Activated T-helper 9 cell treated with anti-CD3 and anti-CD28 coated beads, Interleukin-2, amount 50 U/mL, for 16 hours (primary cell): ENCODE measurements around the gene RNF224.

ENCODE experiments used
- DNase-seq: peaks from one replicate; pipeline ENCODE4 v3.0.0-alpha.2; 2020; ENCODE audit warnings: low read depth

Gene RNF224

DNA sequence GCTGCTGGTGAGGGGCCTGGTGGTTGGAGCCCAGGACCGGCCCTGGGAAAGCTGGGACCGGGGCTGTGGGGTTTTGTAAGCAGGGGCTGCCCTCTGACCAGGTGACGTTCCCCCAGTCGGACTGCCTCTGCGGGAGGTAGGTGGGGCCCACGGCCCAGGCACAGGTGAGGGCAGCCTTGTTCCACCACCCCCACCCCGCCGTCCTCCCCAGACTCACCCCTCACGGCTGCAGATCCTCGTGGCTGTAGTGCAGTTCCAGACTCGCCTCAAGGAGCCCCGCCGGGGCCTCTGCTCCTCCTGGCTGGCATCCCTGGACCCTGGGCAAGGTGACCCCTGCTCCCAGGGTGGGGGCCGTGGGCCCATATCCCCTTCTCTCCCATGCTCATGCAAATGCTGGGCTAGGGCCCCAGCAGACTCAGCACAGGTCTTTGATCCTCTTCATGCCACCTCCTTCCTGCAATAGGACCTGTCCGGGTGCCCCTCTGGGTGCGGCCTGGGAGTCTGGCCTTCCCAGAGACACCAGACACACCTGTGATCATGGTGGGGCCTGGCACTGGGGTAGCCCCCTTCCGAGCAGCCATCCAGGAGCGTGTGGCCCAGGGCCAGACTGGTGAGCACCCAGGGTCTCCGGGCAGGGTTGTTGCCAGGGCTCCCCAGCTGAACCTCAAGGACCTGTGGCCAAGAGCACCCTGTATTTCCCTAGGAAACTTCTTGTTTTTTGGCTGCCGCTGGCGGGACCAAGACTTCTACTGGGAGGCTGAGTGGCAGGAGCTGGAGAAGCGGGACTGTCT lies 11.9 kb upstream of the RNF224 start:
- no peak for DNase-seq

DNA sequence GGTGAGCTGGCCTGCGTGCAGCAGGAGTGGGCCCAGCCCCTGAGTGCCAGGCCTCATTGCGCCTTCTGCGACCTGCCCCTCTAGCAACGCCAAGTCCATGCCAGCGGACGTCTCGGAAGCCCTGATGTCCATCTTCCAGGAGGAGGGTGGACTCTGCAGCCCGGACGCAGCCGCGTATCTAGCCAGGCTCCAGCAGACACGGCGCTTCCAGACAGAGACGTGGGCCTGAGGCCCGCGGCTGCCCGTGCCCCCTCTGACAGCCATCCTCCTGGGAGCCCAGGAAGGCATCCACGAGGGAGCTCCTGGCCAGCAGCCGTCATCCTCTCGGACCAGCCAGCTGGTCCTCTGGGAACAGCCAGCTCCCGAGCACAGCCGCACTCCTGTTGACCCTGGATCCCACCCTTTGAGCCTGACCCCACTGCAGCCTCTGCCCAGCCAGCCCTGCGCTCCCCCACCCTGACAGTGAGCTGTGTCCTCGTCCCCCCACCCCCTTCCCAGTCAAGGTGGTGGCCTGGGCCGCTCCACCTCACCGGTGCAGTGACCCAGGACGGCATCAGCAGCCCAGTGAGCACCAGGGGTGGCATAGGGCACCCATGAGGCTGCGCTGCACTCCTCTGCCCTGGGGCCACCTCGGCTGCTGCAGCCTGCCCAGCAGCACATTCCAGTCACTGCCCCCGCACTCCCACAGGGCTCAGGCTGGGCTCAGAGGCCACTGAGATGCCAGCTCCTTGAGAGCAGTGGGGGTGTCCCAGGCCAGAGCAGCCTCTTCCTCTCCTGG lies 10.9 kb upstream of the RNF224 start:
- DNase-seq: no peak

DNA sequence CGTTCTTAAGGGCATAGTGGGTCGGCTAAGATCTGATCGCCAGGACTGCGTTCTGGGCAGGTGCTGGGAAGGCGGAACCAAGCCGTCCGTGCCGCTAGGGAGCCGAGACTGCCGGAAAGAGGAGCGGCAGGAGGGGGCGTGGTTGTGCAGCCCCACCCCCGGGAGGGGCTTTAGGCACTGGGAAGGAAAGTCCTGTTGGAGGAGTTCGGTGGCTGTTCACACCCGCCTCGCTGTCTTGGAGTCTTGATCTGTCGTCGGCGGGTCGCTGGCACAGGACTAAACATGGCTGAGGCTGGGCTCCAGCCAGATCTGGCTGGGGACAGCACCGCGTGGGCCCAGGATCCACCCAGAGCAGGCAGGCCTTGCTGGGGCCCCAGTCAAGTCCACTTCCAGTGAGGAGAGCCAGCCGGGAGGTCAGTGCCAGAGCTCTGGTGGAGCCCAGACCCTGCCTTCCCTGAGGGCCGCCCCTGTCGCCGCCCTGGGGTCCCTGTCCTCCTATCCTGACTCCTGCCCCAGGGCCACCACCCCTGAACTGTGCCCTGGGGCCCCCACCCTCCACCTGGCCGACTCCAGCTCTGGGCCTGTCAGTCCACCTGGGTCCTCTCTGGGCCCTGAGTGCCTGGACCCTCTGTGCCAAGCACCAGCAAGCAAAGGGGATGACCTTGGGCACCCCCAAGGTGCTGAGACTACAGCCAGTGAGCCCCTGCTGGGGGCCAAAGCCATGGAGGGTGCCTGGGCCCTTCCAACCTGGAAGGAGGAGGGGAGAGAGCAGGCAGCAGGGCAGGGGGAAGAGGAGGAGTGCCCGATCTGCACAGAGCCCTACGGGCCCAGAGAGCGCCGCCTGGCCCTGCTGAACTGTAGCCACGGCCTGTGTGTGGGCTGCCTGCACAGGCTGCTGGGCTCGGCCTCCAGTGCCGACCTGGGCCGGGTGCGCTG lies 9.8 kb upstream of the RNF224 start:
- DNase-seq: no peak

DNA sequence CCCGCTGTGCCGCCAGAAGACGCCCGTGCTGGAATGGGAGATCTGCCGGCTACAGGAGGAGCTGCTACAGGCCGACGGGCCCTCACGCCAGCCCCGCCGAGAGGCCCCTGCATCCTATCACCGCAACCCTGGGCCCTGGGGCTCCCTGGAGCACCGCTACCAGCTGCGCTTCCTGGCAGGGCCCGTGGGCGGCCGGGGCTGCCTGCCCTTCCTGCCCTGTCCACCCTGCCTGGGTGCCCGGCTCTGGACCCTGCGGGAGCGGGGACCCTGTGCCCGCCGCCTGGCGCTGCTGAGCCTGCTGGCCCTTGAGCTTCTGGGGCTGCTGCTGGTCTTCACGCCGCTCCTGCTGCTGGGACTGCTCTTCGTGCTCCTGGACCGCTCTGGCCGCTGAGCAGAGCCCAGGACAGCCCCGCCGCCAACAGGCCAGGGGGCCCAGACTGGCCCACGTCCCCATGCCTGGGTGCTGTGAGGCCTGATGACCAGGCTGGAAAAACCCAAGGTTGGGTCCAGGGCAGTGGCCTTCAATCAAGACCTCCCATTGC lies 9.0 kb upstream of the RNF224 start:
- no peak for DNase-seq

DNA sequence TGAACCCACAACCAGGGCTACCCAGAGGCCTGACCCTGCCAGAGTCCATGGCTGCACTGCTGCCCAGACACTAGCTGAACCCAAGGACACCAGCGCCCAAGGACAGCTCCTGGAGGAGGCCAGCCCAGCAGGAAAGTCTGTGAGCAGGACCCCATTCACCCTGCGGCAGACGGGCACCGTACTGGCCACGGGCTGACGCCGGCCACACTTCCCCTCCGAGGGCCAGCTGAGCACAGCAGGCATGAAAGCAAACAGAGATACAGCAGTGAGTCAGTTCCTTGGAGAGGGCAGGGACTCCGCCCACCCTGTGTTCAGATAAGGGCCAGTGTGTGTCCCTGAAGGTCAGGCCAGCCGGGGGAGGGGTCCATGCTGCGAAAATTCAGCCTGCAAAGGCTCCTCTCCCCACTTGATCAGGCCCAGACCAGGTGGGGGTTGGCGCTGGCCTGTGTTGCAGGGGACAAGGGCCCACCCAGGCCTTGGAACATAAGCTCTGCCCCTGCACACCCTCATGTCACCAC lies 8.5 kb upstream of the RNF224 start:
- DNase-seq: no peak

DNA sequence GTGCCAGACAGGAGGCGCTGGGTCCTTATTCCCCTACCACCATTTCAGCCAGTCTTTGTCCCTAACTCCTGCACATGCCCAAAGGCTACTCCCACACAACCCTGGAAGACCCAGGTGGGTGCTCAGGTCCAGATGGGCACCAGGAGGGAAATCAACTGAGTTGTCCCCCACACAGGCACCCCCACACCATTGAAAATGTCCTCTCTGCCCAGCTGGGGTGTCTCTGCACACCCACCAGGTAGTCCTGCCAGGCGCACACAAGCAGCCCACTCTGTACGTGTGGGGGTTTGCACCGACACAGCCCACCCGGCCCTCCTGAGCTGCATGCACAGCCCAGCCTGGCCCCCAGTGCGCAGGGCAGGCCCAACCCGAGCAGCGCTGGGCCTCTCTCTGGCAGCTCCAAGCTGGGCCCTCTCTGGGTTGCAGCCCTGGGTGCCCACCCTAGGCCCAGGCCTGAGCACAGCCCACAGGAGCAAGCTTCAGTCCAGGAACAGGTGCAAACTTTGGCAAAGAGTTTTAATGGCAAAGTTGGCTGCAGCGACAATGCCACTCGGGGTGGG lies 7.5 kb upstream of the RNF224 start:
- no peak for DNase-seq

DNA sequence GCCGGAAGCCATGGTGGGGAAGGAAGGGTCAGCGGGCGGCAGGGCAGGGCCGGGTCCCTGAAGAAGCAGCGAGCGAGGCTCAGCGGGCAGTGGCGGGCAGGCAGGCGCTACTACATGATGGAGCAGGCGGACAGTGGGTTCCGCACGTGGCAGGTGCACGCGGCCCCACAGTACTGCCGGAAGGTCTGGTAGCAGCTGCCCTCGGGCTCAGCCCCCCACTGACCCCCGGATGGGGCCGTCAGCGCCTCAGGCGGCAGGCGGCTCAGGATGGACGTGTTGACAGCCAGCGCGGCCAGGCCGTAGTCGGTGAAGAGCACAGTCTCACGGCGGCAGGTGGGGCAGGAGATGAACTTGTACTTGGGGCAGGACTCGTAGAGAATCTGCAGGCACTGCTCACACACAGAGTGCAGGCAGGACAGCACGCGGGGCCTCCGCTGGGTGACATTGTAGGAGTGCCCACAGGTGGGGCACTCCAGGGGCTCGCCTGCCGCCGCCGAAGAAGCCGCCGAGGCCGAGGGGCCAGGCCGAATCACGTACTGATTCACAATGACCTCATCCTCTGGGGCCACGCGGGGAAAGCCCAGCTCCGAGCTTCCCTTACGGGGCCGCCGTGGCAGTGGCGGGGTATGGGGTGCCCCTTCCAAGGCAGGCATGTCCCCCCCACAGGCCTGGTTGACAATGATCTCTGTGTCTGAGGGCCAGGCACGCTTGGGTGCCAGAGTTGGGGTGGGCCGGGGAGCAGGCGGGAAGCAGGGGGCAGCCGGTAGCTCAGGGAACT lies 6.8 kb upstream of the RNF224 start:
- no peak for DNase-seq

DNA sequence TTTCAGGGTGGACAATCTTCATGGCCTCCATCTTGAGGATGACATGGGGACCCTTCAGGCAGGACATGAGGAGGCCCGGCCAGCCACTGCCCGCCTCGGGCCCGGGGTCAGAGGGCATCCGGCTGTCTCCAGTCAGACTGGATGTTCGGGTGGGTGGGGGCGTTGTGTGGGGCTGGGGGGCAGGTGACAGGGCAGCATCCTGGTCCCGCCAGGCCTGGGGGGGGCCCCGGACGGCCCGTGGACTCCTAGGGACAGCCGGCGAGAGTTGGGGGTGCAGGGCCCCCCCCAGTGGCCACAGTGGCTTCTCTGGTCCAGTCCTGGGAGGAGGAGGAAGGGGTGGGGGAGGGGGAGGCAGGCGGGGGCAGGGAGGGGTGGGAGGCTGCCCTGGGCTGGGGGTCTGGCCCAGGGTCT lies 6.2 kb upstream of the RNF224 start:
- DNase-seq: no peak

DNA sequence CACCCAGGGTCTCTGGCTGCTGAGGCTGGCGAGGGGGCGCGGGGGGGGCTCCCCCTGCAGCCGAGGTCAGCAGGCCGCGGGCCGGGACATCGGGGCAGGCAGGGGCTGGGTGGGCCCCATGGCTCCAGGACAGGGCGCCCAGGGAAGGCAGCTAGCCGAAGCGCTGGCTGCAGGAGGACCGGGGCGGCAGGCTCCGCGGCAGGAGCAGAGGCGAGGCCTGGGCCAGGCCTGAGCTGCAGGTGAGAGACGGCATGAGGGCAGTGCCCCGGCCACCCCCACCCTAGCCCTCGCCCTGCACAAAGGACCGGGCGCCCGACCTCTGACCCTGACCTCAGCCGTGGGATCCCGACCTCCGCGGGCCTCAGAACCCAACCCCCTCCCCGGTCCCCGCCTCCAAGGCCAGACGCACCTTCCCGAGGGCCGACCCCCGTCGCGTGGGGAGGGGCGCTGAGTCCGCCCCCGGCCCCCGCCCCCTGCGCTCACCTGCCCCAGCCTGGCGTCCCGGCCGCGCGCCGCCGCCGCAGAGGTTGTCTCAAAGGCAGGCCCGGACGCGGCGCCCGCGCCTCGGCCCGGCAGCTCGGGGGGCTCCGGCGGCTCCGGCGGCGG lies 5.7 kb upstream of the RNF224 start:
- DNase-seq: no peak

DNA sequence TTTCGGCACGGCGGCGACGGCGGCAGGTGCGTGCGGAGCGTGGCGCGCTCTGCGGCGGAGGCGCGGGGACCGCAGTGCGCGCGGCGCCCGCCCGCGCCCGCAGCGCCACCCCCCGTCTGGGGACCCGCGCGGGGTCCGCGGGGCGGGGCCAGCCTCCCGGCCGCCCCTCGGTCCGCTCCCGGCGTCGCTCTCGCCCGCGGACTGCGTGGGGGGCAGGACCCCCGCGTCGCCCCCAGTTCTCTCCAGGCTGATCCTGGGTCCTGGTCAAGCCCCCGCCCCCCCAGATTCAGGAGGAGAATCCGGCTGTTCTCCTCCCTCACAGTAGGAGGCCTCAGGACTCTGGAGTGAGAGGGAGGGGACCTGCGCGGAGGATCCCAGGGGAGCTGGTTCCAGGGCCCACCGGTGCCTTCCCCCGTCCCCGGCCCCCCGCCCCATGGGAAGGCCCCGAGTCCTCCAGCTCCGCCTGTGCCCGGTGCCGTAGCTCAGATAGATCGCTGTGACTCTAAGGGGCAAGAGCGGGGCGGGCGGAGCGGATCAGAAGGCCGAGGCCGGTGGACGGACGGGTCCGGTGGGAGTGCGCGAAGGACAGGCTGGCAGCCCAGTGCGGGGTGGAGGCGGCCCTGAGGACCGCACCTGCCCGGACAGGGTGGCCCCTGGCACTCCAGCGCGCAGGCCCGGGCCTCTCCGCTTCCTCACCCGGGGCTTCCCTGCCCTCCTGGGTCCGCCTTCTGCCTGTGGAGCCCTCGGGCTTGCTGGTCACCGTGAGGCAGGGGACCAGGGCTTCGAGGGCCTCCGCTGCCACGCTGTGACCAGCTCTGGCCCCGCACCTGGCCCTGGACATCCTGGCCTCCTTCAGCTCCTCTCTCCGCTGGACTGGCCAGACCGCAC lies 4.9 kb upstream of the RNF224 start, which contains the start of gene RNF208:
Gene RNF208, minus strand, starts transcription at position 51 of the 888 bp plus-strand sequence. CDS start 1,028 bp downstream, outside the sequence.
- DNase-seq: no peak

DNA sequence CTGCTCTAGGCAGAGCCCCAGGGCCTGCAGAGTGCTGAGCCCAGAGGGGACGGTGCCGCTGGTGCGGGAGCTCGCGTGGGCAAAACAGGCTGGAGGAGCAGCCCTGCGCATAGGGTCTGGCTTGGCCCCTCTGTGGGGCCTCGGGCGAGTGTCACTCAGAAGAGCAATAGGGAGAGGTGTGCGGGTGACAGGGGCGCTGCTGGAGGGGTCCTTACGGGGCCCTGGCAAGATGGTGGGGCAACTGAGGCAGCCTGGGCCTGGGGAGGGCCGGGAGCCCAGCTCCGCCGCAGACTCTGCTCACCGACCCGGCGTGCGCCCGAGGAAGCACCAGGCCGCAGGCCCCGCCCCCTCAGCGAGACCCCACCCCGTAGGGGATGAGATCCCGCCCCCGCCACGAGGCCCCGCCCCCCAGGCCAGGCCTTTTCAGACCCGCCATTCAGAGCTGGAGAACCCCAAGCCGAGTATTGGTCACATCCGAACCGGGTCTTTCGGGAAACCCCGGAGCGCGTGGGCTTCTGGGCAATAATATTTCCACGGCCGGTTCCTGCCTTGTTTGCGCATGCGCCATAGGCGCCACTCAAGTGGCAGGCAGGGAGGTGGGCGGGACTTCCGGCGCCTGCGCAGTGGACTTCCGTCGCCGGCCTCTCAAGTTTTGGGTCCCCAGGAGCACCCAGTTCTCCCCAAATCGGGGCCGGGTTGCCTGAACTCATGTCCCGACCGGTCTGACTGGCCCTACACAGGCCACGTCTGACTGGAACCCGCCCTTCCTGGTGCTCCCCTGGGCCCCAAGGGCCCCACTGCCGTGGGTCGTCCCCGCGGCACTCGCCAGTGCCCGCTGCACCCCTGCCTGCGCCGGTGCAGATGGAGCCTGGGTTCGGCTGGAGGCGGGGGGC lies 4.0 kb upstream of the RNF224 start:
- peak; percentile 97 for DNase-seq

DNA sequence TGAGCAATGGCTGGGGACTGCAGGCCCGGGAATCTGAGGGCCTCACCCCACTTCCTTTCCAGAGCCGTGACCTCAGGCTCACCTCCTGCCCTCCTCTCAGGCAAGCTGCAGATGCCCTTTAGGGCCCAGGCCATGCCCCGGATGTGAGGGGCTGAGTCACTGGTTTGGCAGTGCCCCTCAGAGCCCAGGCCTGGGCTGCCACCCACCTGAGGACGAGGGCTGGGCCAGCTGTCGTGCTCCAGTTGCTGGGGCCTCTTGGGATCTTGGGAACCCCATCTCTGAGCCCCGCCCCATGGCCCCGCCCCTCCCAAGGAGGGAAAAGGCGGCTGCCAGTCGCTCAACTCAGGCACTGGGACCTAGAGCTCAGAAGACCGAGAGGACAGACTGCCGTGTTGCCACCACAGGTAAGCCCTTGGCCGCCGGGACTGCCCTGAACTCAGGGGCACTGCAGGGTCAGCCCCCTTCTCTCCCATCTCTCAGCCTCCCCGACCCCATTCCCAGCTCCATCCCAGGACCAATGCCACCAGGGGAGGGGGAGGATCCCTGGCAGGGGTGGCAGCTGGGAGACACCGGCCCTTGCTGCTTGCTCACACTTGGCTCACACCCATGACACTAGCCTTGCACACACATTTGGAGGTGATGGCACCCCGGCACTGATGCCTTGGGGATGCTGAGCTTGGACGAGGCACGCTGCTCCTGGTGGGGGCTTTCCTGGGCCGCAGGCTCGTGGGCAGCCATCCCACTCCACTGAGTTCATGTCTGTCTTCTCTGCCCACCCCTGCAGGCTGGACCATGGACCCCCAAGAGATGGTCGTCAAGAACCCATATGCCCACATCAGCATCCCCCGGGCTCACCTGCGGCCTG lies 2.2 kb upstream of the RNF224 start, which contains the start of gene CYSRT1:
Gene CYSRT1, plus strand, starts transcription at position 345 of the 865 bp plus-strand sequence. Its CDS starts 448 bp downstream, at position 793.
- DNase-seq: no peak

DNA sequence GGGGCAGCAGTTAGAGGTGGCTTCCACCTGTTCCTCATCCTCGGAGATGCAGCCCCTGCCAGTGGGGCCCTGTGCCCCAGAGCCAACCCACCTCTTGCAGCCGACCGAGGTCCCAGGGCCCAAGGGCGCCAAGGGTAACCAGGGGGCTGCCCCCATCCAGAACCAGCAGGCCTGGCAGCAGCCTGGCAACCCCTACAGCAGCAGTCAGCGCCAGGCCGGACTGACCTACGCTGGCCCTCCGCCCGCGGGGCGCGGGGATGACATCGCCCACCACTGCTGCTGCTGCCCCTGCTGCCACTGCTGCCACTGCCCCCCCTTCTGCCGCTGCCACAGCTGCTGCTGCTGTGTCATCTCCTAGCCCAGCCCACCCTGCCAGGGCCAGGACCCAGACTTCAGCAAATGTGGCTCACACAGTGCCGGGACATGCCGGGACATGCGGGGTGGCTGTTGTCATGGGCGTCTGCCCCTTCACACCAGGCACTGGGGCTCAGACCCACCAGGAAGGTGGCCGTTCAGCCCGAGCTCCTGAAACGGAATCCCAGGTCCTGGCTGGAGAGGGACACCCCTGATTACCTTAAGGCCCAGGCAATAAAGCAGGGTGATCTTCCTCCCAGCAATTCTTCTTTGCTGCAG lies 1.5 kb upstream of the RNF224 start:
- no peak for DNase-seq

DNA sequence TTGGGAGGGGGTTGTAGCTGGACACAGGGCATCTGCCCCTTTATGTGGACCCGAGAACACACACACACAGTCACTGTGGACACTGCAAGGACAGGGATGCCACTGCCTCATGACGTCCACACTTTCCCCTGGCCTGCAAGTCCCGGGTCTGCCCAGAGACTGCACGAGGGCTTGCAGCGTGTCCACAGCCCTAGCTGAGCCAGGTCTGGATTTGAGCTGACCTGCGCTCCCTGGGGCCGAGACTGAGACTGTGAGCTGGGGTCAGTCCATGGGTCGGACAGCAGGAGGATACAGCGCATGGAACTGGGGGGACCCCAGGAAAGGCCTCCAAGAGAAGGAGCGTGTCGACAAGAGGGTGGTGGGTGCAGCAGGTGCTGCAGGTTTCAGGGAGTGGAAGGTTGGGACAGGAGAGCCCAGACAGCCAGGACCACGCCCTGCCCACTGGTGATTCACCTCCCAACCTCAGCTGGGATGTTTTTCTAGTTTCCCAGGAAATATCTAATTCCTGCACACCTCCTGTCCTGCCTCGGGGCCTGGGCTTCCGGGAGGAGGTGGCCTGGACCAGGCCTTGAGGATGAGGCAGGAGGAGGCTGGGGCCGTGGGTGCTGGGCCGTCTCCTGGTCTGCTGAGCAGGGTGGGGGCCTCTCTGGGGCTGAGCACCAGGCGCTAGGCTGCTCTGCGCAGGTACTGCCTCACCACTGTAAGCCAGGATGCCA lies 806 bp upstream of the RNF224 start:
- DNase-seq: no peak

DNA sequence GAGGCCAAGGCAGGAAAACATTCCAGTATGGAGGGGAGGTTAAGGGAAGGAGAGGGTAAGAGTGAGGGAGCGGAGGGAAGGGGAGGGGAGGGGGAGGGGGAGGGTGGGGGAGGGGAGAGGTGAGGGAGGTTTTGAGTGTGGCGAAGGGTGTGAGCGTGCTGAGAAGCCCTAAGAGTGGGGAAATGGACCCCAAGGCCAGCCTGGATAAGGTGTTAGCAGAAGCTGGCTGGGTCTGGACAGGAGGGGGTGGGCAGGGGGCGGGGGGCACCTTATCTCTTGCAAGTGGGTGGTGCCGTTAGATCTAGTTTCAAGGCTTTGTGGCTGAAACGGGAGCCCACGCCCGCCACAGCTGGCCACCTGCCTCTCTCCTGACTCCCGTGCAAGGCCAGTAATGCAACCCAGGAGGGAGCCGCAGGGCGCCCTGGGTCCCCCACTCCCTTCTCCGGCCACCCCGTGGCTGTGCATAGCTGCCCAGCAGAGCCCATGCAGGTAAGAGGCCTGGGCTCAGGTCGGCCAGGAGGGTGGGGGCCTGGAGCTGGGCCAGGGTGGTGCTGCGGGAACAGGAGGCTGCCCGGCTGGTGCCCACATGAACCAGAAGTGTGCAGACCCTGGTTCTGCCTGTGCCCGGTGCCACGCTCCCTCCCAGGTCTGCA lies 677 bp downstream of the RNF224 start:
- no peak for DNase-seq
